Activated CD8-positive, alpha-beta T cell treated with anti-CD3 and anti-CD28 coated beads for 36 hours (primary cell): ENCODE measurements around the gene ACYP2. TPM values are rescaled to one million over a fixed set of nuclear protein-coding genes. Genes with fewer than 3 reads are reported as not detected.
A peak's percentile ranks its signal among the peaks of the same experiment; 100 is the strongest.

Source experiments
- ATAC-seq: fragments of 200-7000 bp; cut with Tn5 transposase; one replicate; pipeline ENCODE4 v1.10.0; 2021; ENCODE audit warnings: mild to moderate bottlenecking, moderate library complexity
- CTCF ChIA-PET: fragments of 350-600 bp; sonication (Branson Sonifier 250); formaldehyde crosslinking; loops from one replicate; lab custom pipeline; 2021; ENCODE audit warnings: antibody characterized with exemption; lab: Charles Lee
- POLR2A ChIA-PET: fragments of 350-600 bp; sonication (Branson Sonifier 250); formaldehyde crosslinking; loops from one replicate; lab custom pipeline; 2021; ENCODE audit warnings: antibody characterized with exemption; lab: Charles Lee
- DNase-seq: peaks from one replicate; pipeline ENCODE4 v3.0.0-alpha.2; 2020
- H3K27ac Mint-ChIP-seq: one replicate; pipeline ENCODE4 v1.8.0; 2021; ENCODE audit warnings: mild to moderate bottlenecking, mixed read lengths
- H3K27me3 Mint-ChIP-seq: one replicate; pipeline ENCODE4 v1.8.0; 2021; ENCODE audit warnings: mixed read lengths
- H3K36me3 Mint-ChIP-seq: one replicate; pipeline ENCODE4 v1.8.0; 2021; ENCODE audit warnings: low read depth, mixed read lengths
- H3K4me1 Mint-ChIP-seq: one replicate; pipeline ENCODE4 v1.8.0; 2021; ENCODE audit warnings: low read depth, mixed read lengths
- H3K4me3 Mint-ChIP-seq: one replicate; pipeline ENCODE4 v1.8.0; 2021; ENCODE audit warnings: mild to moderate bottlenecking, moderate library complexity, mixed read lengths
- H3K9me3 Mint-ChIP-seq: one replicate; pipeline ENCODE4 v1.8.0; 2021; ENCODE audit warnings: mixed read lengths
- intact Hi-C: fragments of 100-400 bp; cut with micrococcal nuclease; formaldehyde crosslinking; loops from one replicate; pipeline ENCODE4 v1.10.0; 2022
- total RNA-seq, 2 experiments: library from RNA; stranded (reverse); gene quantifications; one replicate each; pipeline ENCODE4 v1.2.3, GENCODE V29; 2021
- TF ChIP-seq, protein P1 (sequence below): fragments of 200-600 bp; IDR thresholded peaks from one replicate; pipeline ENCODE4 v1.8.0; 2022; ENCODE audit warnings: antibody characterized with exemption, mild to moderate bottlenecking

ACYP2 gene
- total RNA-seq, 2 experiments from 2014 or later: 5.8 to 6.0 TPM

DNA sequence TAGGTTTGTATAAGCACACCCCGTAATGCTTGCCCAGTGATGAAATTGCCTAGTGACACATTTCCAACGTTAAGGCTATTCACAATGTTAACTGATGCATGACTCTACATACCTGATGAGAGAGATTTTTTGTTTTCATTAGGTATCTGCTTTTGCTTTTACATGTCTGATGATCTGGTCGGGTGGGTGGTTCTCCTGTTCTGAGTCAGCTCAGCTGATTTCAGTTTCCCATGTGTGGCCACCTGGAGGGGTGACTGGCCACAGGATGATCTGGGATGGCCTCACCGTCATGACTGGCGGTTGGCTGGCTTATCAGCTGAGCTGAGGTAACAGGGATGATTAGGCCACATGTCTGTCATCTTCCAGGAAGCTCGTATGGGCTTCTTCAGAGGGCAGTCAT lies 33.8 kb upstream of the ACYP2 start:
- Mint-ChIP-seq H3K4me1 (peaks cover 14% of the 10 kb centered on the region), H3K9me3 (no peaks in the 10 kb centered on the region), H3K27ac (no peak overlapping the region), H3K36me3 (no peaks in the 10 kb centered on the region), H3K4me3 (no peak overlapping the region), H3K27me3 (no peaks in the 10 kb centered on the region)
- ATAC-seq: peak; percentile 90
- DNase-seq: peak; percentile 83
- intact Hi-C loops: no loop called here
- POLR2A ChIA-PET: interaction anchor here (1.0 to 1.2 kb wide), 2 partner anchors 41 to 112 kb away, joined by 3 to 4 read pairs; no protein-coding TSS in a partner anchor
- CTCF ChIA-PET: no interaction called here
- TF ChIP-seq, protein P1, sequence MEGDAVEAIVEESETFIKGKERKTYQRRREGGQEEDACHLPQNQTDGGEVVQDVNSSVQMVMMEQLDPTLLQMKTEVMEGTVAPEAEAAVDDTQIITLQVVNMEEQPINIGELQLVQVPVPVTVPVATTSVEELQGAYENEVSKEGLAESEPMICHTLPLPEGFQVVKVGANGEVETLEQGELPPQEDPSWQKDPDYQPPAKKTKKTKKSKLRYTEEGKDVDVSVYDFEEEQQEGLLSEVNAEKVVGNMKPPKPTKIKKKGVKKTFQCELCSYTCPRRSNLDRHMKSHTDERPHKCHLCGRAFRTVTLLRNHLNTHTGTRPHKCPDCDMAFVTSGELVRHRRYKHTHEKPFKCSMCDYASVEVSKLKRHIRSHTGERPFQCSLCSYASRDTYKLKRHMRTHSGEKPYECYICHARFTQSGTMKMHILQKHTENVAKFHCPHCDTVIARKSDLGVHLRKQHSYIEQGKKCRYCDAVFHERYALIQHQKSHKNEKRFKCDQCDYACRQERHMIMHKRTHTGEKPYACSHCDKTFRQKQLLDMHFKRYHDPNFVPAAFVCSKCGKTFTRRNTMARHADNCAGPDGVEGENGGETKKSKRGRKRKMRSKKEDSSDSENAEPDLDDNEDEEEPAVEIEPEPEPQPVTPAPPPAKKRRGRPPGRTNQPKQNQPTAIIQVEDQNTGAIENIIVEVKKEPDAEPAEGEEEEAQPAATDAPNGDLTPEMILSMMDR: no peak

DNA sequence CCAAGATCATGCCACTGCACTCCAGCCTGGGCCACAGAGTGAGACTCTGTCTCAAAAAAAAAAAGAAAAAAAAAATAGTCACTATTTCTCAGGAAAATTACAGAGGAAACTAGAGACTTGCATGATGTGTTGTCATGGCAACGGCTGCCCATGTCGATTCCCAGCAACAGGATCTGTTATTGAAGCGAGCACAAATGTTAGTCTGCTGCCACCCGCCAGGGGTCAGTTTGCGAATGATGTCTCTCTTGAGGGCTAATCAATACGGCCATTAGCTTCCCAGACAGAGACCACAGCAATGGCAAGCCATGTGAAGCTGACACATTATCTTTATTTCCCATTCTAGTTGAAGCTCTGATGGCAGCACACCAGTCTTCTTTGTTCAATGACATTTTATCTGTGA lies 32.4 kb upstream of the ACYP2 start:
- no peak for DNase-seq
- H3K27me3 Mint-ChIP-seq: no peaks in the 10 kb centered on the region
- H3K4me1 Mint-ChIP-seq: peaks cover 14% of the 10 kb centered on the region
- no peaks in the 10 kb centered on the region for H3K9me3 Mint-ChIP-seq
- no peaks in the 10 kb centered on the region for H3K36me3 Mint-ChIP-seq
- H3K4me3 Mint-ChIP-seq: no peak overlapping the region
- ChIA-PET CTCF (no interaction called here), POLR2A (no interaction called here)
- no peak for ATAC-seq
- H3K27ac Mint-ChIP-seq: no peak overlapping the region
- intact Hi-C loops: no loop called here
- TF ChIP-seq, protein P1: no peak

DNA sequence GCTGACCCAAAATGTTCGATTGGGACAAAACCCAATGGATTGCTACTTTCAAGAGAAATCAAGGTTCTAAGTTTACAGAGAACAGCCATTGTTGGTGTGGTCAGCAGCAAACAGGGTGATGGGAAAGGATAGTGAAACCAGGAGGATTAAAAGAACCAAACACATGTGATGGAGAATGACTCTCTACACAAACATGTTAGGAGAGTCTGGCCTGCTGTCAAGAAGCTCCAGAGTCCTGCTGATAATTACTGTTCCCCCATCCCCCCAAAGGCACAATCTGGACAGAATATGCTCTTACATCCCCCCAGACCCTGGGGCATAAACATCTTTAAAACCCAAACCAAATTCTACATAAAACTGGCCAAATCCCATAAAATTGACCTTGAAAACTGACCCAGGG lies 32.0 kb upstream of the ACYP2 start:
- Mint-ChIP-seq H3K9me3 (no peaks in the 10 kb centered on the region), H3K4me1 (peaks cover 14% of the 10 kb centered on the region), H3K4me3 (no peak overlapping the region), H3K36me3 (no peaks in the 10 kb centered on the region), H3K27ac (no peak overlapping the region), H3K27me3 (no peaks in the 10 kb centered on the region)
- ChIA-PET POLR2A (no interaction called here), CTCF (no interaction called here)
- TF ChIP-seq, protein P1: no peak
- DNase-seq (no peak), ATAC-seq (no peak)
- intact Hi-C loops: no loop called here

DNA sequence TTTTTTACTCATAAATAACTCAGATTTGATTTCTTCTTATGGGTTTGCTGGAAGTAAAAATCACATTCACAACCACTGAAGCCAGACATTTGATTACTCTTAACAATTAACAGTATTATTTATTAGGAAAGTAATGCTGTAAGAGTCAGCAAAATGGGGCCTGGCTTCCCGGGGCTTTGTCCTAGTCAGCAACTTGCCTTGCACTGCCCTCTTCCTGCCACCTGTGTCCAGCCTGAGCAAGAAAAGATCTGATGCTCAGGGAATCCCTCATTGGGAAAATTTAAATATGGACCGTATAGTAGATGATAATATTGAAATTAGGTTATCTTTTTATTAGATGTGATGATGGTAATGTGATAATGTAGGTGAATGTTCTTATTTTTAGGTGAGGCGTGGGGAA lies 30.8 kb upstream of the ACYP2 start:
- no peak for ATAC-seq
- Mint-ChIP-seq H3K4me1 (peaks cover 14% of the 10 kb centered on the region), H3K9me3 (no peaks in the 10 kb centered on the region), H3K27ac (no peak overlapping the region), H3K27me3 (no peaks in the 10 kb centered on the region), H3K36me3 (no peaks in the 10 kb centered on the region), H3K4me3 (no peak overlapping the region)
- CTCF ChIA-PET: no interaction called here
- POLR2A ChIA-PET: no interaction called here
- TF ChIP-seq, protein P1: no peak
- no peak for DNase-seq
- intact Hi-C loops: no loop called here

DNA sequence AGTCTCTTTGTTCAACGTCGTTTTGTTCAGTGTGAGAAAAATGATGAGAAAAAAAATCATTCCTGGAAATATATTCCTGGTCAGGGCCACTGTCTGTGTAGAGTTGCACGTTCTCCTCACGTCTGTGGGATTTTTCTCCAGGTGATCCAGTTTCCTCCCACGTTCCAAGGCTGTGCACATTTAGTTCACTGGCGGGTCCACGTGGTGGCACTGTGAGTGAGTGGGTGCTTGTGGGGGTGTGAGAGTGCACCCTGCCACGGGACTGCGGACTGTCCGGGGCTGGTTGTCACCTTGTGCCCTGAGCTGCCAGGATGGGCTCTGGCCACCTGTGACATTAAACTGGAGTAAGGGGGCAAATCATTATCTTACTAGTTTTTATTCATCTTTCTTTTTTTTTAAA lies 30.3 kb upstream of the ACYP2 start:
- ChIA-PET POLR2A (no interaction called here), CTCF (no interaction called here)
- TF ChIP-seq, protein P1: no peak
- H3K9me3 Mint-ChIP-seq: no peaks in the 10 kb centered on the region
- H3K27me3 Mint-ChIP-seq: no peaks in the 10 kb centered on the region
- ATAC-seq (no peak), DNase-seq (no peak)
- H3K27ac Mint-ChIP-seq: no peak overlapping the region
- no peak overlapping the region for H3K4me3 Mint-ChIP-seq
- H3K36me3 Mint-ChIP-seq: no peaks in the 10 kb centered on the region
- H3K4me1 Mint-ChIP-seq: peaks cover 14% of the 10 kb centered on the region
- intact Hi-C loops: no loop called here
